ENCODE results near the gene L3MBTL4. TPM values are rescaled to one million over a fixed set of nuclear protein-coding genes. Genes with fewer than 3 reads are reported as not detected.

The L3MBTL4 gene
- total and polyA plus RNA-seq, 10 of the 15 experiments (the other 5 are each of a cell fraction or from before 2014, with no cell fraction given) = 1.3 to 8.7 (median 3.8) TPM

- TF ChIP-seq, protein P1, sequence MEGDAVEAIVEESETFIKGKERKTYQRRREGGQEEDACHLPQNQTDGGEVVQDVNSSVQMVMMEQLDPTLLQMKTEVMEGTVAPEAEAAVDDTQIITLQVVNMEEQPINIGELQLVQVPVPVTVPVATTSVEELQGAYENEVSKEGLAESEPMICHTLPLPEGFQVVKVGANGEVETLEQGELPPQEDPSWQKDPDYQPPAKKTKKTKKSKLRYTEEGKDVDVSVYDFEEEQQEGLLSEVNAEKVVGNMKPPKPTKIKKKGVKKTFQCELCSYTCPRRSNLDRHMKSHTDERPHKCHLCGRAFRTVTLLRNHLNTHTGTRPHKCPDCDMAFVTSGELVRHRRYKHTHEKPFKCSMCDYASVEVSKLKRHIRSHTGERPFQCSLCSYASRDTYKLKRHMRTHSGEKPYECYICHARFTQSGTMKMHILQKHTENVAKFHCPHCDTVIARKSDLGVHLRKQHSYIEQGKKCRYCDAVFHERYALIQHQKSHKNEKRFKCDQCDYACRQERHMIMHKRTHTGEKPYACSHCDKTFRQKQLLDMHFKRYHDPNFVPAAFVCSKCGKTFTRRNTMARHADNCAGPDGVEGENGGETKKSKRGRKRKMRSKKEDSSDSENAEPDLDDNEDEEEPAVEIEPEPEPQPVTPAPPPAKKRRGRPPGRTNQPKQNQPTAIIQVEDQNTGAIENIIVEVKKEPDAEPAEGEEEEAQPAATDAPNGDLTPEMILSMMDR (IDR thresholded peaks at IDR 0.05 in 2 of 3, conservative IDR thresholded peaks at IDR 0.05 in 1 of 3; ENCODE audit: control insufficient read depth in 2 of 3, extremely low read depth in 1 of 3, insufficient read depth in 1 of 3, low read depth in 3 of 3, low read length in 3 of 3) = no peak
- TF ChIP-seq TCF7 (IDR thresholded peaks at IDR 0.05; ENCODE audit: borderline replicate concordance) (no peak), NFIC (IDR thresholded peaks at IDR 0.05; ENCODE audit: low read depth, low read length) (peak; percentile 39; the same call in 1 of the 2 replicates), RUNX3 (IDR thresholded peaks at IDR 0.05; ENCODE audit: low read length) (peak; percentile 43; the same call in 1 of the 2 replicates), POLR2AphosphoS2 (IDR thresholded peaks at IDR 0.05; ENCODE audit: low read depth, low read length) (no peak), ZBTB40 (IDR thresholded peaks at IDR 0.05; ENCODE audit: borderline replicate concordance) (no peak), EZH2 (IDR thresholded peaks at IDR 0.05; ENCODE audit: borderline replicate concordance, control insufficient read depth, low read depth, low read length) (no peak), RAD21 (IDR thresholded peaks at IDR 0.05; ENCODE audit: insufficient read depth, low read depth, low read length) (no peak)
- TF ChIP-seq, protein P2, sequence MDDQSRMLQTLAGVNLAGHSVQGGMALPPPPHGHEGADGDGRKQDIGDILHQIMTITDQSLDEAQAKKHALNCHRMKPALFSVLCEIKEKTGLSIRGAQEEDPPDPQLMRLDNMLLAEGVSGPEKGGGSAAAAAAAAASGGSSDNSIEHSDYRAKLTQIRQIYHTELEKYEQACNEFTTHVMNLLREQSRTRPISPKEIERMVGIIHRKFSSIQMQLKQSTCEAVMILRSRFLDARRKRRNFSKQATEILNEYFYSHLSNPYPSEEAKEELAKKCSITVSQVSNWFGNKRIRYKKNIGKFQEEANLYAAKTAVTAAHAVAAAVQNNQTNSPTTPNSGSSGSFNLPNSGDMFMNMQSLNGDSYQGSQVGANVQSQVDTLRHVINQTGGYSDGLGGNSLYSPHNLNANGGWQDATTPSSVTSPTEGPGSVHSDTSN (IDR thresholded peaks at IDR 0.05; ENCODE audit: insufficient replicate concordance, low read depth, low read length) = no peak
Observed at GRCh38 chr18:6355789-6356589, 58.7 kb downstream of the L3MBTL4 start (continued).
